Measurements from ENCODE around the gene IRAK1. TPM values are rescaled to one million over a fixed set of nuclear protein-coding genes. Genes with fewer than 3 reads are reported as not detected.
A peak's percentile ranks its signal among the peaks of the same experiment; 100 is the strongest.

Gene IRAK1
- total and polyA plus RNA-seq, 2 donors (not counting 3 experiments of a cell fraction or from before 2014, with no cell fraction given), result 63.6 to 138 TPM

DNA sequence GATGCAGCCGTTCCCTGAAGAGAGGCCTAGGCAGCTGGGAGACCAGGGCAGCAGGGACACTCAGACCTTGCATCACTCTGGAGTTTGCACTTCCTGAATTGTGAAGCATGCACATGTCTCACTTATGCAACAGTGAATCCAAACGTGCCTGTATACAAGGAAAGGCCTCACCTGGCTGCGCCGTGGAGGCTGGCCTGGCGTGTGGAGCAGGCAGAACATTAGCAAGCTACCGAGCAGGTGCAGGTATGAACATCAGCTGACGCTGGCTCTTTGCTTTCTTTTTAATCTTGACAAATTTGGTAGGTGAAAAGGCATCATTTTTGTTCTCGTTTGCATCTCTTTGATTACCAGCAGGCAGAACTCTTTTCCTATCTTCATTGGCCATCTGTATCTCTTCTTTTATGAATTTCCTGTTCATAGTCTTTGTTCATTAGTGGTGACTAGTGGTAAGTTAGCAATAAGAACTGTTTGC lies 37.1 kb upstream of the IRAK1 start:
- Histone ChIP-seq H3K9me3 (replicated peaks; ENCODE audit: control insufficient read depth, insufficient read depth, low read length) (no peaks in the 10 kb centered on the region), H3K9me1 (replicated peaks; ENCODE audit: control insufficient read depth, extremely low read depth, insufficient read depth, low read length) (no peaks in the 10 kb centered on the region), H3K79me2 (ENCODE audit: control insufficient read depth, insufficient read depth, low read length) (peaks cover 41% of the 10 kb centered on the region), H3K4me1 (ENCODE audit: control insufficient read depth, extremely low read depth, insufficient read depth, low read length) (peaks cover 7% of the 10 kb centered on the region), H2AFZ (ENCODE audit: low read depth, low read length) (no peak overlapping the region), H3K4me2 (ENCODE audit: insufficient read depth, low read length) (no peak overlapping the region), H3K9ac (replicated peaks; ENCODE audit: extremely low read depth, insufficient read depth, low read length) (no peak overlapping the region), H4K20me1 (replicated peaks; ENCODE audit: control insufficient read depth, extremely low read depth, insufficient read depth, low read length) (no peaks in the 10 kb centered on the region), H3K27me3 (ENCODE audit: control insufficient read depth in 2 of 2, insufficient read depth in 2 of 2, low read length in 2 of 2) (no peaks in the 10 kb centered on the region), H3K4me3 (replicated peaks in 1 of 3; ENCODE audit: insufficient read depth in 1 of 3, low read depth in 1 of 3, low read length in 3 of 3) (no peak overlapping the region), H3K36me3 (ENCODE audit: control insufficient read depth in 2 of 2, extremely low read depth in 1 of 2, insufficient read depth in 2 of 2, low read length in 2 of 2) (no peaks in the 10 kb centered on the region), H3K27ac (ENCODE audit: insufficient read depth, low read depth, low read length) (no peak overlapping the region)
- peak; percentile 84 for FAIRE-seq
- peak; percentile 31 for DNase-seq (ENCODE audit: low read depth, low spot score)
- dilution Hi-C loops (cut with MboI; ENCODE audit: extremely low pct_ligation_motif_present, low sequenced_read_pairs), result no loop called here
- TF ChIP-seq, protein P1, sequence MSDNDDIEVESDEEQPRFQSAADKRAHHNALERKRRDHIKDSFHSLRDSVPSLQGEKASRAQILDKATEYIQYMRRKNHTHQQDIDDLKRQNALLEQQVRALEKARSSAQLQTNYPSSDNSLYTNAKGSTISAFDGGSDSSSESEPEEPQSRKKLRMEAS (IDR thresholded peaks at IDR 0.05; ENCODE audit: insufficient read depth, insufficient read length), result no peak
- TF ChIP-seq JUN (IDR thresholded peaks at IDR 0.05; ENCODE audit: borderline replicate concordance, insufficient read depth, insufficient read length, low read depth) (no peak), POLR2AphosphoS5 (IDR thresholded peaks at IDR 0.05; ENCODE audit: insufficient read depth, low read depth, low read length) (no peak), POLR2A (IDR thresholded peaks at IDR 0.05; ENCODE audit: low read depth, low read length) (no peak), MYC (IDR thresholded peaks at IDR 0.05; ENCODE audit: low read depth, low read length) (no peak), FOS (IDR thresholded peaks at IDR 0.05; ENCODE audit: borderline replicate concordance, insufficient read depth, low read length) (no peak), GATA2 (IDR thresholded peaks at IDR 0.05; ENCODE audit: insufficient read depth, insufficient read length, low read depth, low read length) (no peak), EZH2 (IDR thresholded peaks at IDR 0.05; ENCODE audit: borderline replicate concordance, low read depth, low read length, severe bottlenecking) (no peak)
- TF ChIP-seq, protein P2, sequence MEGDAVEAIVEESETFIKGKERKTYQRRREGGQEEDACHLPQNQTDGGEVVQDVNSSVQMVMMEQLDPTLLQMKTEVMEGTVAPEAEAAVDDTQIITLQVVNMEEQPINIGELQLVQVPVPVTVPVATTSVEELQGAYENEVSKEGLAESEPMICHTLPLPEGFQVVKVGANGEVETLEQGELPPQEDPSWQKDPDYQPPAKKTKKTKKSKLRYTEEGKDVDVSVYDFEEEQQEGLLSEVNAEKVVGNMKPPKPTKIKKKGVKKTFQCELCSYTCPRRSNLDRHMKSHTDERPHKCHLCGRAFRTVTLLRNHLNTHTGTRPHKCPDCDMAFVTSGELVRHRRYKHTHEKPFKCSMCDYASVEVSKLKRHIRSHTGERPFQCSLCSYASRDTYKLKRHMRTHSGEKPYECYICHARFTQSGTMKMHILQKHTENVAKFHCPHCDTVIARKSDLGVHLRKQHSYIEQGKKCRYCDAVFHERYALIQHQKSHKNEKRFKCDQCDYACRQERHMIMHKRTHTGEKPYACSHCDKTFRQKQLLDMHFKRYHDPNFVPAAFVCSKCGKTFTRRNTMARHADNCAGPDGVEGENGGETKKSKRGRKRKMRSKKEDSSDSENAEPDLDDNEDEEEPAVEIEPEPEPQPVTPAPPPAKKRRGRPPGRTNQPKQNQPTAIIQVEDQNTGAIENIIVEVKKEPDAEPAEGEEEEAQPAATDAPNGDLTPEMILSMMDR (IDR thresholded peaks at IDR 0.05; ENCODE audit: extremely low read depth in 1 of 2, insufficient read depth in 1 of 2, low read depth in 1 of 2, low read length in 2 of 2), result no peak
- BruUV-seq (replicated peaks), result no TSS peak
- intact Hi-C loops (cut with micrococcal nuclease), result no loop called here
- CTCF ChIA-PET, result interaction anchor here (1.8 kb wide), 1 partner anchor 43 kb away, joined by 4 read pairs; no protein-coding TSS in a partner anchor
- POLR2A ChIA-PET, result no interaction called here

Data from endothelial cell of umbilical vein (primary cell).